ENCODE data around the gene GABRR2.

- TF ChIP-seq CTCF (IDR thresholded peaks at IDR 0.05; ENCODE audit: low read length), result no peak
- TF ChIP-seq EZH2 (optimal IDR thresholded peaks at IDR 0.05; ENCODE audit: low read depth, low read length), result no peak
Observed at GRCh38 chr6:89260832-89261231, 54.3 kb downstream of the GABRR2 start.
